Measurements from ENCODE around the gene ZNF280A.

DNA sequence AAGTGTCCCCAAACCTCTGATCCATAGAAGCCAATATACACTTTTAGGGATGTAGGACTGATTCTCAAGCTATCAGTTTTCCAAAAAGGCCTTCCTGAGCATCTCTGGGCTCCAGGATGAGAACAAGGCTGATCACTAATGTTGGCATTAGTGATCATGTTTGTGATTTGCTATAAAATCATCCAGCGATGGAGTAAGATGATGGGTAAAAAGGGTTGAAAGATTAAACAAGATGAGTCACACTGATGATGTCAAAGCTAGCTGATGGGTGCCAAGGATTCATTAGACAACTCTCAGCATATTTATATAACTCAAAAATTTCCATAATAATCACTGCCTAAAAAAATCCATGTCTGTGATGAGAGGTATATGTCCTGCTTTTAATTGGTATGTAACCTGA, 54.3 kb downstream of the ZNF280A start:
- TF ChIP-seq EP300 (IDR thresholded peaks at IDR 0.05): no peak
- TF ChIP-seq, protein P1, sequence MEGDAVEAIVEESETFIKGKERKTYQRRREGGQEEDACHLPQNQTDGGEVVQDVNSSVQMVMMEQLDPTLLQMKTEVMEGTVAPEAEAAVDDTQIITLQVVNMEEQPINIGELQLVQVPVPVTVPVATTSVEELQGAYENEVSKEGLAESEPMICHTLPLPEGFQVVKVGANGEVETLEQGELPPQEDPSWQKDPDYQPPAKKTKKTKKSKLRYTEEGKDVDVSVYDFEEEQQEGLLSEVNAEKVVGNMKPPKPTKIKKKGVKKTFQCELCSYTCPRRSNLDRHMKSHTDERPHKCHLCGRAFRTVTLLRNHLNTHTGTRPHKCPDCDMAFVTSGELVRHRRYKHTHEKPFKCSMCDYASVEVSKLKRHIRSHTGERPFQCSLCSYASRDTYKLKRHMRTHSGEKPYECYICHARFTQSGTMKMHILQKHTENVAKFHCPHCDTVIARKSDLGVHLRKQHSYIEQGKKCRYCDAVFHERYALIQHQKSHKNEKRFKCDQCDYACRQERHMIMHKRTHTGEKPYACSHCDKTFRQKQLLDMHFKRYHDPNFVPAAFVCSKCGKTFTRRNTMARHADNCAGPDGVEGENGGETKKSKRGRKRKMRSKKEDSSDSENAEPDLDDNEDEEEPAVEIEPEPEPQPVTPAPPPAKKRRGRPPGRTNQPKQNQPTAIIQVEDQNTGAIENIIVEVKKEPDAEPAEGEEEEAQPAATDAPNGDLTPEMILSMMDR (IDR thresholded peaks at IDR 0.05): no peak
- no peak for TF ChIP-seq POLR2AphosphoS5 (IDR thresholded peaks at IDR 0.05)
